K562 (cell line): ENCODE data around the gene DNAJC11. TPM values are rescaled to one million over a fixed set of nuclear protein-coding genes. Genes with fewer than 3 reads are reported as not detected.
A peak's percentile ranks its signal among the peaks of the same experiment; 100 is the strongest.

Source experiments
- ATF2 ChIP-seq: sonication (generic); formaldehyde crosslinking; IDR thresholded peaks from 2 replicates; pipeline ENCODE4 v1.8.1; 2022; ENCODE audit warnings: missing genetic modification reagents
- GABPB1 ChIP-seq: sonication (generic); formaldehyde crosslinking; IDR thresholded peaks from 2 replicates; pipeline ENCODE4 v1.8.0; 2022; ENCODE audit warnings: mild to moderate bottlenecking, missing genetic modification reagents
- HBP1 ChIP-seq: fragments of 450-650 bp; formaldehyde crosslinking; IDR thresholded peaks from 2 replicates; pipeline ENCODE4 v1.4.0; 2022; ENCODE audit warnings: missing genetic modification characterization
- NR1H2 ChIP-seq: sonication (generic); formaldehyde crosslinking; IDR thresholded peaks from 2 replicates; pipeline ENCODE4 v1.4.0; 2020; ENCODE audit warnings: mild to moderate bottlenecking, missing genetic modification reagents
- POLR2AphosphoS2 ChIP-seq: IDR thresholded peaks from 2 replicates; pipeline ENCODE4 v1.6.1; 2012; ENCODE audit warnings: low read length, improper control_type of control experiment
- POLR2AphosphoS5 ChIP-seq: IDR thresholded peaks from 2 replicates; pipeline ENCODE4 v1.6.1; 2011; ENCODE audit warnings: mild to moderate bottlenecking, low read depth, low read length, moderate library complexity; ENCODE audit not compliant: control insufficient read depth, insufficient read depth
- POLR2H ChIP-seq: IDR thresholded peaks from 2 replicates; pipeline ENCODE4 v1.6.1; 2016; ENCODE audit warnings: missing genetic modification characterization, low read depth, mild to moderate bottlenecking, control low read depth, missing compliant biosample characterization, moderate library complexity
- RBBP5 ChIP-seq: fragments of 200-600 bp; sonication (generic); IDR thresholded peaks from 2 replicates; pipeline ENCODE4 v1.6.1; 2012; ENCODE audit warnings: borderline replicate concordance, mild to moderate bottlenecking, low read length, control low read depth, inconsistent platforms; ENCODE audit not compliant: insufficient read depth, poor library complexity, severe bottlenecking
- SMARCA5 ChIP-seq: fragments of 450-650 bp; IDR thresholded peaks from 2 replicates; pipeline ENCODE4 v1.6.1; 2016
- SP1 ChIP-seq: sonication (generic); formaldehyde crosslinking; IDR thresholded peaks from 2 replicates; pipeline ENCODE4 v1.8.1; 2022; ENCODE audit warnings: mild to moderate bottlenecking, missing genetic modification reagents
- THRAP3 ChIP-seq: fragments of 450-650 bp; IDR thresholded peaks from 2 replicates; pipeline ENCODE4 v1.6.1; 2016; ENCODE audit warnings: mild to moderate bottlenecking, inconsistent platforms, borderline replicate concordance
- ZBTB34 ChIP-seq: fragments of 250-450 bp; sonication (Bioruptor Pico); IDR thresholded peaks from 2 replicates; pipeline ENCODE4 v1.8.0; 2021; ENCODE audit warnings: mild to moderate bottlenecking, moderate library complexity
- ZBTB5 ChIP-seq: fragments of 450-650 bp; IDR thresholded peaks from 2 replicates; pipeline ENCODE4 v1.6.1; 2017; ENCODE audit warnings: antibody characterized with exemption
- ZMIZ1 ChIP-seq, 2 experiments: fragments of 150-350 bp in 1 of 2; IDR thresholded peaks; 2 replicates each; pipeline ENCODE4 v1.6.1; 2012 to 2016; ENCODE audit warnings: low read depth in 2 of 2, low read length in 2 of 2, mild to moderate bottlenecking in 1 of 2, moderate library complexity in 1 of 2
- ZNF324 ChIP-seq: fragments of 250-450 bp; sonication (Bioruptor Pico); IDR thresholded peaks from 2 replicates; pipeline ENCODE4 v1.4.0; 2020; ENCODE audit warnings: mild to moderate bottlenecking
- polyA plus RNA-seq, 8 experiments: library from polyadenylated mRNA; depleted of rRNA in 4 of 8; stranded (reverse) in 5 of 8; unstranded in 3 of 8; fragments of >200 nt; fragmentation: Nextera tagmentation in 2 of 8; fragmentation: Illumina TruSeq in 1 of 8; extraction: Ambion mirVana in 2 of 8; extraction: Trizol in 1 of 8; gene quantifications; 2 replicates each; pipeline versions ENCODE4 v1.2.1 to v1.2.3, GENCODE V29; 2011 to 2014; ENCODE audit warnings: inconsistent platforms in 1 of 8, missing spikeins in 1 of 8
- total RNA-seq, 7 experiments: library from RNA; depleted of rRNA in 6 of 7; stranded (reverse); fragments of >200 nt in 6 of 7; fragmentation: Illumina TruSeq in 2 of 7; extraction: Trizol in 2 of 7; gene quantifications; 2 replicates each; pipeline versions ENCODE4 v1.2.1 to v1.2.3, GENCODE V29; 2011 to 2021; ENCODE audit warnings: low replicate concordance in 1 of 7

DNAJC11 gene
- total and polyA plus RNA-seq, 9 of the 15 experiments (the other 6 are each of a cell fraction or from before 2014, with no cell fraction given), result 14.1 to 123 (median 76.6) TPM

- TF ChIP-seq ZBTB5 (no peak), ZBTB34 (CRISPR knock-in tag) (no peak), ZMIZ1 (IDR thresholded peaks at IDR 0.05; ENCODE audit: low read depth in 2 of 2, low read length in 2 of 2) (no peak), RBBP5 (peak; percentile 68), THRAP3 (no peak), GABPB1 (CRISPR knock-in tag) (0 out of 2 replicates have a peak, but pooled peaks have one; percentile 34), HBP1 (0 out of 2 replicates have a peak, but pooled peaks have one; percentile 37), POLR2H (tag) (no peak), ATF2 (CRISPR knock-in tag) (0 out of 2 replicates have a peak, but pooled peaks have one; percentile 43), POLR2AphosphoS2 (peak; percentile 89), NR1H2 (CRISPR knock-in tag) (no peak), POLR2AphosphoS5 (peak; percentile 65; the same call in 1 of the 2 replicates), ZNF324 (CRISPR knock-in tag) (no peak), SMARCA5 (no peak), SP1 (CRISPR knock-in tag) (peak; percentile 76)
Observed at GRCh38 chr1:6624710-6625583, 76.7 kb downstream of the DNAJC11 start, which contains the start of gene THAP3 (continued).
